GM12891 (cell line): ENCODE results near the gene CCDC80.

Source experiments
- PAX5 ChIP-seq: IDR thresholded peaks from 2 replicates; pipeline ENCODE4 v1.6.1; 2011; ENCODE audit warnings: low read length, moderate library complexity, mild to moderate bottlenecking; ENCODE audit not compliant: insufficient read depth, severe bottlenecking
- POLR2A ChIP-seq: IDR thresholded peaks from 2 replicates; pipeline ENCODE4 v1.6.1; 2011; ENCODE audit warnings: low read depth, low read length, control low read depth
- POLR2AphosphoS5 ChIP-seq: IDR thresholded peaks from 2 replicates; pipeline ENCODE4 v1.6.1; 2011; ENCODE audit warnings: low read depth, low read length, control low read depth
- POU2F2 ChIP-seq: IDR thresholded peaks from 2 replicates; pipeline ENCODE4 v1.6.1; 2011; ENCODE audit warnings: low read depth, mild to moderate bottlenecking, control low read depth, low read length, moderate library complexity
- SPI1 ChIP-seq: IDR thresholded peaks from 2 replicates; pipeline ENCODE4 v1.6.1; 2011; ENCODE audit warnings: low read depth, low read length, control low read depth
- TAF1 ChIP-seq: IDR thresholded peaks from 2 replicates; pipeline ENCODE4 v1.6.1; 2011; ENCODE audit warnings: low read depth, low read length, control low read depth

- TF ChIP-seq POLR2A (no peak), TAF1 (no peak), PAX5 (no peak), POLR2AphosphoS5 (no peak), POU2F2 (no peak), SPI1 (no peak)
Measured at GRCh38 chr3:112550859-112551258, 90.1 kb downstream of the CCDC80 start.
